NCI-H2227 treated with DMSO at 0.1 percent for 48 hours (cell line): ENCODE measurements around the gene BRD8.

ENCODE experiments used
- DNase-seq: peaks from one replicate; lab custom pipeline; 2025; lab: John Stamatoyannopoulos, UW

BRD8 gene

GRCh38 chr5:138096997-138097828 lies 81.2 kb downstream of the BRD8 start:
- DNase-seq: no peak

GRCh38 chr5:138096363-138096762 lies 82.1 kb downstream of the BRD8 start:
- no peak for DNase-seq

GRCh38 chr5:138095100-138095907 lies 83.1 kb downstream of the BRD8 start:
- no peak for DNase-seq

GRCh38 chr5:138093036-138093435 lies 85.4 kb downstream of the BRD8 start:
- no peak for DNase-seq

GRCh38 chr5:138092301-138092700 lies 86.1 kb downstream of the BRD8 start:
- no peak for DNase-seq

- no peak for DNase-seq
These were observed 86.7 kb downstream of the BRD8 start for GRCh38 chr5:138091685-138092084.
